Thyroid gland (tissue), 4 donors: Measurements from ENCODE around the gene IL1B.

ENCODE experiments used
- POLR2A ChIP-seq, 2 donors: fragments of 450-650 bp; IDR thresholded peaks; one replicate each; pipeline ENCODE4 v1.6.1; 2017; ENCODE audit warnings: antibody characterized with exemption in 2 of 2, mild to moderate bottlenecking in 2 of 2, moderate library complexity in 1 of 2
- TF ChIP-seq, protein P1 (sequence below), 6 experiments: fragments of 200-600 bp in 3 of 6; fragments of 450-650 bp in 3 of 6; sonication (generic) in 3 of 6; IDR thresholded peaks; one replicate each; pipeline ENCODE4 v1.5.1; 2016 to 2019; ENCODE audit warnings: antibody characterized with exemption in 6 of 6, mild to moderate bottlenecking in 2 of 6, inconsistent platforms in 1 of 6, moderate library complexity in 1 of 6

DNA sequence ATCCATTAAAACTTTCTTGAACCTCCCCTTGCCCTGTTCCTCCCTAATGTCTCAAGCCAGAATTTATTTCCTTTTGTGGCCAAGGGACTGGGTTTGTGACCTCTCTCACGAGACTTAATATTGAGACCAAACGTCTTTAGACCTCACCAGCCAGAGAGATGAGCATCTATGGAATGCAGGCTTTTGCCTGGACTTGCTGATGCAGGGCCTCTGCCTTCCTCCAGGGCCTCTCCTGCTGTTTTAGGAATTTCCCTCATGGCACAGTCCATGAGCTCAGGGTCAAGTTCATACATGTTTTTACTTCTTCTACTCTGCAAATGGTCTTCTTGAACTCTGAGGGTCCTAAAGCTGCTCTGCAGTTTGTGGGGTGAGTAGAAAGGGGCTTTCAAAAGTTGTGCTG is 22.3 kb downstream of the IL1B start:
- TF ChIP-seq, protein P1, sequence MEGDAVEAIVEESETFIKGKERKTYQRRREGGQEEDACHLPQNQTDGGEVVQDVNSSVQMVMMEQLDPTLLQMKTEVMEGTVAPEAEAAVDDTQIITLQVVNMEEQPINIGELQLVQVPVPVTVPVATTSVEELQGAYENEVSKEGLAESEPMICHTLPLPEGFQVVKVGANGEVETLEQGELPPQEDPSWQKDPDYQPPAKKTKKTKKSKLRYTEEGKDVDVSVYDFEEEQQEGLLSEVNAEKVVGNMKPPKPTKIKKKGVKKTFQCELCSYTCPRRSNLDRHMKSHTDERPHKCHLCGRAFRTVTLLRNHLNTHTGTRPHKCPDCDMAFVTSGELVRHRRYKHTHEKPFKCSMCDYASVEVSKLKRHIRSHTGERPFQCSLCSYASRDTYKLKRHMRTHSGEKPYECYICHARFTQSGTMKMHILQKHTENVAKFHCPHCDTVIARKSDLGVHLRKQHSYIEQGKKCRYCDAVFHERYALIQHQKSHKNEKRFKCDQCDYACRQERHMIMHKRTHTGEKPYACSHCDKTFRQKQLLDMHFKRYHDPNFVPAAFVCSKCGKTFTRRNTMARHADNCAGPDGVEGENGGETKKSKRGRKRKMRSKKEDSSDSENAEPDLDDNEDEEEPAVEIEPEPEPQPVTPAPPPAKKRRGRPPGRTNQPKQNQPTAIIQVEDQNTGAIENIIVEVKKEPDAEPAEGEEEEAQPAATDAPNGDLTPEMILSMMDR (IDR thresholded peaks at IDR 0.05) = no peak
- TF ChIP-seq POLR2A (IDR thresholded peaks at IDR 0.05) = no peak
